UCSD-AML1 (cell line): ENCODE measurements around the gene APPL2.
A peak's percentile ranks its signal among the peaks of the same experiment; 100 is the strongest.

ENCODE experiments used
- DNase-seq: peaks from one replicate; lab custom pipeline; 2025; ENCODE audit not compliant: unreplicated experiment; lab: John Stamatoyannopoulos, UW

APPL2 gene

GRCh38 chr12:105235732-105236476 lies at the start of gene APPL2:
Gene APPL2 (minus strand): TSS chr12:105236174. CDS start chr12:105236012, 162 bp downstream.
- DNase-seq, result peak; percentile 91

GRCh38 chr12:105285378-105285777 lies 49.4 kb upstream of the APPL2 start:
- DNase-seq, result no peak

- no peak for DNase-seq
Observed at GRCh38 chr12:105281694-105282049, 45.7 kb upstream of the APPL2 start.

GRCh38 chr12:105280966-105281693 lies 45.2 kb upstream of the APPL2 start:
- no peak for DNase-seq

GRCh38 chr12:105279460-105280056 lies 43.6 kb upstream of the APPL2 start:
- no peak for DNase-seq

- DNase-seq, result no peak
Observed at GRCh38 chr12:105278043-105278697, 42.2 kb upstream of the APPL2 start.

- DNase-seq, result no peak
Observed at GRCh38 chr12:105275997-105276733, 40.2 kb upstream of the APPL2 start.

- DNase-seq, result no peak
Observed at GRCh38 chr12:105274571-105274970, 38.6 kb upstream of the APPL2 start.

- DNase-seq, result no peak
Observed at GRCh38 chr12:105273601-105274000, 37.6 kb upstream of the APPL2 start.

- DNase-seq, result no peak
Observed at GRCh38 chr12:105272814-105273416, 36.9 kb upstream of the APPL2 start.

- DNase-seq, result no peak
Observed at GRCh38 chr12:105272152-105272551, 36.2 kb upstream of the APPL2 start.

GRCh38 chr12:105271364-105271763 lies 35.4 kb upstream of the APPL2 start:
- DNase-seq, result no peak

- no peak for DNase-seq
Observed at GRCh38 chr12:105270671-105271255, 34.8 kb upstream of the APPL2 start.

- DNase-seq, result no peak
Observed at GRCh38 chr12:105267711-105268110, 31.7 kb upstream of the APPL2 start.

- no peak for DNase-seq
Observed at GRCh38 chr12:105264771-105265170, 28.8 kb upstream of the APPL2 start.

GRCh38 chr12:105262461-105263184 lies 26.6 kb upstream of the APPL2 start:
- DNase-seq, result no peak

- DNase-seq, result no peak
Observed at GRCh38 chr12:105261010-105261409, 25.0 kb upstream of the APPL2 start.

GRCh38 chr12:105259226-105259625 lies 23.3 kb upstream of the APPL2 start:
- DNase-seq, result no peak

- no peak for DNase-seq
Observed at GRCh38 chr12:105257321-105257728, 21.4 kb upstream of the APPL2 start.
